Measurements from ENCODE around the gene STXBP6.

The STXBP6 gene

DNA sequence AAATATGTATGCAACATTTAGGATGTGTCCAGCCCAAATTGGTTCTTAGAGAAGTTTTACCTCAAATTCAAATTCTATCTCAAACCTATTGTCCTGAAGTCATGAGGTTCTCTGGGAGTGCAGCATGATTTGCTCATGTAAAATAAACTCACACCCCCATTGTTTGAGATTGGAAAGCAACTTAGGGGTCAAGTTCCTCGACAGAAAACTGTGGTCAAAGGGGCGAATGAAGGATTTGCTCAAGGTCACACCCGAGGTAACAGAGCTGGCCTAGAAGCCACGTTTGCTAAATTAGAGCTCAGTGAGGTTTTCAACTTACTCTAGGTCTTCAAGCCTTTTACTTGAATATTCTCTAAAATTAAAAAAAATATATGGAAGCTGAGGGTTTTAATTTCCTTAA lies 218.3 kb downstream of the STXBP6 start:
- DNase-seq (ENCODE audit: low read depth, low spot score): no peak

DNA sequence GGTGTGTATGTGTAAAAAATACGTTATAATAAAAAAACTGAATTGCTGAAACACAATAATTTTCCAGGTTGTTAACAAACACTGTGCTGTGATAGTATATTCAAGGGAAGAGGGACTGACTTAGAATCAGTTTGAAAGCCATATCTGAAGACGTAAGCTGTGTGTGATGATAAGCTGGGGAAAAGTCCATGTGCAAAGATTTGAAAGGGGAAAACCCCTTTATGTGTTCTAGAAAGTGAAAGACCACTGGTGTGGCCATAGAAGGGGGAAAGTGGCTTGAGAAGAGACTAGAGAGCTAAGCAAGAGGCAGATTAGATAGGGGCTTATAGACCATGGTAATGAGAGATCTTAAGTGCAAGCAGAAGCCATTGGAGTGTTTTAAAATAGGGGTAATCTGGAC lies 220.1 kb downstream of the STXBP6 start:
- DNase-seq (ENCODE audit: low read depth, low spot score): no peak

- DNase-seq (ENCODE audit: low read depth, low spot score): no peak
These were observed 221.5 kb downstream of the STXBP6 start for GRCh38 chr14:24828486-24828885.

DNA sequence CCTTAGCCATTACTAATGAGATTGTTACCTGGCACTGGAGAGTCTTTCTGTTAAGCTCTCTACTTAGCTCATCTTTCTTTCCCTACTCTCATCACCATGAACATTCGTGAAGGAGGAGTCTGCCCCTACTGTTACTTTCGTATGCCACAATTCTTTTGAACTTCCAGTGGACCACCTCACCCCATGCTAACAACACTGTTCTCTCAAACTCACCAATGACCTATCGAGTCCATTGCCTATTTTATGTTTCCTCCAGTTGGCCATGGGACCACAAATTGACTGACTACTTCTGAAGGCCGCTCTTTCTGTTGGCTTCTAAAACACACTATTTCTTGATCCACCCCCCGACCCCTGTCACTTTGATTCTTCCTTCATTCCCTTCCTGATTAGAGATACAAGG lies 223.6 kb downstream of the STXBP6 start:
- no peak for DNase-seq (ENCODE audit: low read depth, low spot score)

- DNase-seq (ENCODE audit: low read depth, low spot score): no peak
These were observed 229.3 kb downstream of the STXBP6 start for GRCh38 chr14:24820616-24821015.

GRCh38 chr14:24818823-24819341 lies 231.1 kb downstream of the STXBP6 start:
- no peak for DNase-seq (ENCODE audit: low read depth, low spot score)

GRCh38 chr14:24818058-24818822 lies 231.7 kb downstream of the STXBP6 start:
- no peak for DNase-seq (ENCODE audit: low read depth, low spot score)

DNA sequence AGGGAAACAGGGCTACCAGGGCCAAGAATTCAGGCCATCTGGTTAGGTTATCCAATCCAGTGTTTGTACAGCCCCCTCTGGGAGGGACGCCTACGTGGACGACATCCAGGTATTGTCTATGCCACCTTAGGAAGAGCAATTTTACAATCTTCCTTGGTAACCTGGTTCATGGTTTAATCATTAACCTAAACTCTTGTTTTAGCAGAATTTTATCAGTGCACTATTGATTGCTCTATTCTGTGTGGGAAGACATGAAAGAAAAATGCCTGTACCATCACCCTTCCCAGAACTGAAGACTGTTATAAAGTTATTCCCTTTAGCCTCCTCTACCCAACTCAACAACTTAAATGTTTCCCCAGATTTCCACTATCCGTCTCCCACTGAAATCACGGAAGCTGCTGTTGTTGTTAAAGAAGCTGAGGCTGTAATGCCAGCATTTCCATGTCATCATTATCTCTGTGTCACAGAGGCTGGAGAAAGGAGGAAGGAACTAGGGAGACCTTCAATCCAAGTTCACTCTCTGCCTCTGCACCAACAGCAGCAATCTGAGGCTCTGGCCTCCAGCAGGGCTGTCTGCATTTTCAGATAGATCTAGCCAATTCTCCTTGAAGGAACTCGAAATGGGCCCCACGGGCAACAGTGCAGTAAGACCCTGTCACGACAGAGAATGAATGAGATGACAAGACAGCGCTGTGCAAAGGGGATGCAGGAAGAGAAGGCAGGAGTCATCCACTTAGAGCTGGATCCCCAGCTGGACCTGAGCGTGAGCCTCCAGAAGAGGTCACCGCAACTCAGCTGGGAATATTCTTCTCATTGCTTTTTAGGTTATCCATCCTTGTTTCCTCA lies 232.5 kb downstream of the STXBP6 start:
- DNase-seq (ENCODE audit: low read depth, low spot score): no peak

DNA sequence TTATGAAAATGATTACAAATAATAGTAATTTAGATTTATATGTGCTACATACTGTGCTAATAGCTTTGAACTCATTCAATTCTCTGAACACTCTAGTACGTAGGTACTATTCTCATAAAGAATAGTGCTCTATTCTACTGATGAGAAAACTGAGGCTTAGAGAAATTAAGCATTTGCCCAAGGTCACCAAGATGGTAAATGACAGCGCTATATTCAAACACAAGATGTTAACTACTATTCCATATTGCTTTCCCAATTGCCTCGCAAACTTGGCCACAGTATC lies 233.1 kb downstream of the STXBP6 start:
- no peak for DNase-seq (ENCODE audit: low read depth, low spot score)

- no peak for DNase-seq (ENCODE audit: low read depth, low spot score)
These were observed 233.7 kb downstream of the STXBP6 start for GRCh38 chr14:24816011-24816928.

DNA sequence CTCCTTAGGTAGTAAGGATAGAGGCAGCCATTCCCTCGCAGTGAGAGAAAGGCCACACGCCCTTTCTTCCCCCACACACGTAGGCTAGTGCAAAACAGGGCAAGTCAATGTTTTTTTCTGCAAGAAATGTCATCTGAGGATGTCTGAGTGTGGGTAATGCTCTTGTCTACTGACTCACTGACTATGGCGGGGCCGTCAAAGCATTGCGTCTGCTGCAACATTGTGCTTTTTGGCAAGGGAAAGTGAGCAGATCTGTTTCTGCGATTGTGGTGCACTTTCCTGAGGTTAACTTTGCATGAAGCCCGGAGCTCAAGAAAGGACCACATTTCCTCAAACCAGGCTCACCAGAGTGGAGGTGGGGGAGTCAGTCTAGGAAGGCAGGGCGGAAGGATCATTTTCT lies 234.4 kb downstream of the STXBP6 start:
- no peak for DNase-seq (ENCODE audit: low read depth, low spot score)

GRCh38 chr14:24814944-24815343 lies 235.0 kb downstream of the STXBP6 start:
- no peak for DNase-seq (ENCODE audit: low read depth, low spot score)

- no peak for DNase-seq (ENCODE audit: low read depth, low spot score)
These were observed 235.6 kb downstream of the STXBP6 start for GRCh38 chr14:24814346-24814745.

GRCh38 chr14:24813819-24814259 lies 236.1 kb downstream of the STXBP6 start:
- no peak for DNase-seq (ENCODE audit: low read depth, low spot score)

GRCh38 chr14:24813089-24813815 lies 236.7 kb downstream of the STXBP6 start:
- DNase-seq (ENCODE audit: low read depth, low spot score): no peak

- DNase-seq (ENCODE audit: low read depth, low spot score): no peak
These were observed 240.8 kb downstream of the STXBP6 start for GRCh38 chr14:24809135-24809534.

DNA sequence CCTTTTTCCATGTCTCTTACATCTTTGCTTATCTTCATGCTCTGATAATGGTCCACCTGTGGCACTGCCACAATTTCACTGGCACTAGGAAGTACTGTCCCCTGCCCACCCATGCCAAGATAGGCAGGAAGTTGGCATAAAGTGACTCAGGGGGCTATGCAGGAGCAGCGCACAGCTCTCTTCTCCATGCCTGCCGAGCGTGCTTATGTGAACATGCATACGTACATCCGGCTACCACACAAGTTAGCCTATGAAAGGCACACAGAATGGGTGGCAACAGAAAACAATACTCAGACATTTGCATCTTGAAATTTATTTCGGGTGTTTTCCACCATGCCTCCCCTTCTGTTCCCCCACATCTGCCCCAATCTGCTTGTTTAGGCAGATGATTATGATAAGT lies 241.5 kb downstream of the STXBP6 start:
- no peak for DNase-seq (ENCODE audit: low read depth, low spot score)

DNA sequence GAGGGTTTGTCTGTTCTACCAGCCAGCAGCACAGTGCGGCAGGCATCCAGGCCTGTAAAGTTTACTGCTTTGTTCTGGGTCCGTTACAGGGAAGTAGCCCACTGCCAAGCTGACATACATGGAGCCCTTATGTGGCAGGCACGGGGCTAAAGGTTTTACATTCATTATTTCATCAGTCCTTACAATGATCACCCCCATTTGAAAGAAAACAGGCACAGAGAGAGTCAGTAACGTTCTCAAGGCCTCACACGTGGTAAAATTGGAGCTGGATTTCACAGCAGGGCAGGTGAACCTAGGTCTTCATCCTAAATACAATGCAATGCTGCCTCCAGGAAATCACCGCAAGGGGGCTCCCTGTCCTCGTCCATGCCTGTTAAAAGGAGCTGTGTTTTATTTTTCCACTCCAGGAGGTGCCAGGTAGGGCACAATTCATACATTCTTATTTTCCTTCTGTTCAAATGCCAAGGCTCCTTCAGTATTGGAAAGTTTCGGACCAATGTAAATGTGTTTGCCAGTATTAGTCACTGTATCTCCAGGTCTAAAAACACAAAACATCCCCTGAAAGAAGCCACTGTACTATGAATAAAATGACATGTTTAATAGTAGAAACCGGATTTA lies 243.8 kb downstream of the STXBP6 start:
- no peak for DNase-seq (ENCODE audit: low read depth, low spot score)

DNA sequence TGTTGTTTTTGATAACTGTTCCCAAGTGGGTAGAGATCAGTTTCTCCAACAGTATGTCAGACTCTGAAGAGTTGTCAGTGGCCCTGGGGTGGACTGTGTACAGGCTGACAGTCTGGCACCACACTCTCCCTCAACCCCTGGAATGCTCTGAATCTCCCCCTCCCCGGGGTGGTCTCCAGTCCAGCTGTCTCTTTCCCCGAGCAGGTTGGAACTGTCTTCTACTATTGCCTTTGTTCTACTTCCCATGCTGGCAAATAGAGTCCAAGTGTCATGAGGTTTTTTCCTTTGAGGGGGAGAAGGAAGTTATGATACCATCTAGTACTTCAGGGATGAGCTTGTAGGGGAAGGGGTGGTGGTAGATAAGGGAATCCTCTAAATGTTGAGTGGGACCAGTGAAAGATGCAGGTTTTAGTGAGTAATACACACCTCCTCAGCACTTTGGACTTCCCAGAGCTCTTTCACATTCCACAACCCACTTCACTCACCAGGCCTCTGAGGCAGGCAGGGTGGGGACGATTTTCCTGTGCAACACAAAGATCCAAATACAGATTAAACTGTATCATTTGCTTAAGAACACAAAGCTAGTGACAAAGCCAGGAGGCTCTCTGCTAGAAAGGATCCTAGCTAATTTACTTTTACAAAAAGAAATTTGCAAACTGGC lies 245.3 kb downstream of the STXBP6 start:
- DNase-seq (ENCODE audit: low read depth, low spot score): no peak

- DNase-seq (ENCODE audit: low read depth, low spot score): no peak
These were observed 245.9 kb downstream of the STXBP6 start for GRCh38 chr14:24803933-24804494.

Measured in activated naive CD8-positive, alpha-beta T cell treated with anti-CD3 and anti-CD28 coated beads, Interleukin-2, amount 50 U/mL, for 16 hours (primary cell).